SK-N-SH treated with all-trans-retinoic acid at 6 μM for 48 hours (cell line): Measurements from ENCODE around the gene ZNRF2.

Experiments used
- ARNTL ChIP-seq: fragments of 450-650 bp; formaldehyde crosslinking; IDR thresholded peaks from 2 replicates; pipeline ENCODE4 v1.5.0; 2020; ENCODE audit warnings: low read depth, mild to moderate bottlenecking, moderate library complexity, borderline replicate concordance
- CREB5 ChIP-seq: fragments of 250-450 bp; sonication (Bioruptor Pico); IDR thresholded peaks from 2 replicates; pipeline ENCODE4 v1.5.1; 2020; ENCODE audit warnings: low read depth, mild to moderate bottlenecking, moderate library complexity
- CSRNP3 ChIP-seq: fragments of 250-450 bp; sonication (Bioruptor Pico); IDR thresholded peaks from 2 replicates; pipeline ENCODE4 v1.5.1; 2021; ENCODE audit warnings: mild to moderate bottlenecking, moderate library complexity
- PATZ1 ChIP-seq: fragments of 250-450 bp; sonication (Bioruptor Pico); IDR thresholded peaks from 2 replicates; pipeline ENCODE4 v1.8.0; 2020; ENCODE audit warnings: mild to moderate bottlenecking, moderate library complexity, borderline replicate concordance
- TSHZ2 ChIP-seq: fragments of 250-450 bp; sonication (Bioruptor Pico); IDR thresholded peaks from 2 replicates; pipeline ENCODE4 v1.5.0; 2020; ENCODE audit warnings: mild to moderate bottlenecking, moderate library complexity

- no peak for TF ChIP-seq PATZ1 (CRISPR knock-in tag)
- TF ChIP-seq CREB5 (CRISPR knock-in tag), result no peak
- no peak for TF ChIP-seq CSRNP3
- TF ChIP-seq ARNTL, result no peak
- no peak for TF ChIP-seq TSHZ2 (CRISPR knock-in tag)
Measured at GRCh38 chr7:30406664-30407425, 122.4 kb downstream of the ZNRF2 start.
